Measurements from ENCODE around the gene RAET1E. TPM values are rescaled to one million over a fixed set of nuclear protein-coding genes. Genes with fewer than 3 reads are reported as not detected.
A peak's percentile ranks its signal among the peaks of the same experiment; 100 is the strongest.

The RAET1E gene
- total and polyA plus RNA-seq, 4 donors: 0.18 to 1.7 (median 0.65) TPM; not detected in 1

GRCh38 chr6:149900620-149901443 lies 2.9 kb upstream of the RAET1E start:
- 94% methylated on average over 11 of the region's 11 CpGs for WGBS, 2 donors
- ATAC-seq (ENCODE audit: low FRiP score) (no peak), DNase-seq (peak; percentile 23 to 53)
- no peaks in the 10 kb centered on the region for H3K36me3 ChIP-seq (ENCODE audit: control insufficient read depth in 1 of 2, insufficient read depth in 2 of 2, low read length in 1 of 2)
- H3K4me3 ChIP-seq (ENCODE audit: low read length in 2 of 2): no peak overlapping the region
- intact Hi-C loops (cut with DNase I): no loop called here
- no peaks in the 10 kb centered on the region for H3K9me3 ChIP-seq (ENCODE audit: control insufficient read depth, low read length)
- H3K27me3 ChIP-seq (ENCODE audit: control insufficient read depth in 1 of 2, insufficient read depth in 2 of 2, low read length in 1 of 2): no peaks in the 10 kb centered on the region
- no peak overlapping the region for H3K27ac ChIP-seq (ENCODE audit: low read depth in 1 of 2, low read length in 2 of 2)
- peaks cover 0 to 3% of the 10 kb centered on the region in 2 donors for H3K4me1 ChIP-seq (ENCODE audit: control insufficient read depth in 1 of 2, insufficient read depth in 2 of 2, low read length in 2 of 2)

- Histone ChIP-seq H3K27ac (ENCODE audit: low read depth in 1 of 2, low read length in 2 of 2) (no peak overlapping the region), H3K9me3 (ENCODE audit: control insufficient read depth, low read length) (no peaks in the 10 kb centered on the region), H3K27me3 (ENCODE audit: control insufficient read depth in 1 of 2, insufficient read depth in 2 of 2, low read length in 1 of 2) (no peaks in the 10 kb centered on the region), H3K36me3 (ENCODE audit: control insufficient read depth in 1 of 2, insufficient read depth in 2 of 2, low read length in 1 of 2) (no peaks in the 10 kb centered on the region), H3K4me1 (ENCODE audit: control insufficient read depth in 1 of 2, insufficient read depth in 2 of 2, low read length in 2 of 2) (peaks cover 0 to 3% of the 10 kb centered on the region in 2 donors), H3K4me3 (ENCODE audit: low read length in 2 of 2) (no peak overlapping the region)
- ATAC-seq (ENCODE audit: low FRiP score) (no peak), DNase-seq (peak; percentile 21 to 40)
- 93 to 94% methylated on average over 7 of the region's 7 CpGs for WGBS, 2 donors
- intact Hi-C loops (cut with DNase I): no loop called here
Observed at GRCh38 chr6:149899926-149900619, 2.2 kb upstream of the RAET1E start.

- Histone ChIP-seq H3K4me3 (ENCODE audit: low read length in 2 of 2) (no peak overlapping the region), H3K27ac (ENCODE audit: low read depth in 1 of 2, low read length in 2 of 2) (no peak overlapping the region), H3K27me3 (ENCODE audit: control insufficient read depth in 1 of 2, insufficient read depth in 2 of 2, low read length in 1 of 2) (no peaks in the 10 kb centered on the region), H3K36me3 (ENCODE audit: control insufficient read depth in 1 of 2, insufficient read depth in 2 of 2, low read length in 1 of 2) (no peaks in the 10 kb centered on the region), H3K4me1 (ENCODE audit: control insufficient read depth in 1 of 2, insufficient read depth in 2 of 2, low read length in 2 of 2) (peaks cover 0 to 3% of the 10 kb centered on the region in 2 donors), H3K9me3 (ENCODE audit: control insufficient read depth, low read length) (no peaks in the 10 kb centered on the region)
- intact Hi-C loops (cut with DNase I): no loop called here
- 97% methylated on average over 6 of the region's 6 CpGs for whole genome bisulfite sequencing, 2 donors
- no peak for ATAC-seq (ENCODE audit: low FRiP score)
- peak; percentile 17 to 34 for DNase-seq
Observed at GRCh38 chr6:149899486-149899885, 1.6 kb upstream of the RAET1E start.

- intact Hi-C loops (cut with DNase I): no loop called here
- DNase-seq: peak; percentile 26 to 73
- Histone ChIP-seq H3K9me3 (ENCODE audit: control insufficient read depth, low read length) (no peaks in the 10 kb centered on the region), H3K4me3 (ENCODE audit: low read length in 2 of 2) (no peak overlapping the region), H3K27me3 (ENCODE audit: control insufficient read depth in 1 of 2, insufficient read depth in 2 of 2, low read length in 1 of 2) (no peaks in the 10 kb centered on the region), H3K36me3 (ENCODE audit: control insufficient read depth in 1 of 2, insufficient read depth in 2 of 2, low read length in 1 of 2) (no peaks in the 10 kb centered on the region), H3K4me1 (ENCODE audit: control insufficient read depth in 1 of 2, insufficient read depth in 2 of 2, low read length in 2 of 2) (peaks cover 0 to 3% of the 10 kb centered on the region in 2 donors), H3K27ac (ENCODE audit: low read depth in 1 of 2, low read length in 2 of 2) (no peak overlapping the region)
- ATAC-seq (ENCODE audit: low FRiP score): no peak
- WGBS, 2 donors: 96 to 97% methylated on average over 9 of the region's 9 CpGs
Observed at GRCh38 chr6:149898966-149899365, 1.1 kb upstream of the RAET1E start.

GRCh38 chr6:149897015-149897697 lies 757 bp downstream of the RAET1E start:
- H3K4me3 ChIP-seq (ENCODE audit: low read length in 2 of 2): no peak overlapping the region
- DNase-seq: peak; percentile 94 to 95
- peak; percentile 94 for ATAC-seq (ENCODE audit: low FRiP score)
- 12 to 13% methylated on average over 13 of the region's 13 CpGs for WGBS, 2 donors
- H3K27me3 ChIP-seq (ENCODE audit: control insufficient read depth in 1 of 2, insufficient read depth in 2 of 2, low read length in 1 of 2): no peaks in the 10 kb centered on the region
- peak overlapping the region in 1 of 2 donors; percentile 39 for H3K27ac ChIP-seq (ENCODE audit: low read depth in 1 of 2, low read length in 2 of 2)
- intact Hi-C loops (cut with DNase I): no loop called here
- no peaks in the 10 kb centered on the region for H3K36me3 ChIP-seq (ENCODE audit: control insufficient read depth in 1 of 2, insufficient read depth in 2 of 2, low read length in 1 of 2)
- peaks cover 0 to 3% of the 10 kb centered on the region in 2 donors for H3K4me1 ChIP-seq (ENCODE audit: control insufficient read depth in 1 of 2, insufficient read depth in 2 of 2, low read length in 2 of 2)
- no peaks in the 10 kb centered on the region for H3K9me3 ChIP-seq (ENCODE audit: control insufficient read depth, low read length)

GRCh38 chr6:149896491-149896890 lies 1.4 kb downstream of the RAET1E start:
- peak overlapping the region in 1 of 2 donors; percentile 27 for H3K27ac ChIP-seq (ENCODE audit: low read depth in 1 of 2, low read length in 2 of 2)
- H3K9me3 ChIP-seq (ENCODE audit: control insufficient read depth, low read length): no peaks in the 10 kb centered on the region
- DNase-seq: peak in 1 of 2 donors; percentile 47
- no peak overlapping the region for H3K4me3 ChIP-seq (ENCODE audit: low read length in 2 of 2)
- H3K4me1 ChIP-seq (ENCODE audit: control insufficient read depth in 1 of 2, insufficient read depth in 2 of 2, low read length in 2 of 2): peaks cover 0 to 3% of the 10 kb centered on the region in 2 donors
- no peaks in the 10 kb centered on the region for H3K36me3 ChIP-seq (ENCODE audit: control insufficient read depth in 1 of 2, insufficient read depth in 2 of 2, low read length in 1 of 2)
- WGBS, 2 donors: 86 to 87% methylated on average over 3 of the region's 3 CpGs
- intact Hi-C loops (cut with DNase I): no loop called here
- peak; percentile 16 for ATAC-seq (ENCODE audit: low FRiP score)
- no peaks in the 10 kb centered on the region for H3K27me3 ChIP-seq (ENCODE audit: control insufficient read depth in 1 of 2, insufficient read depth in 2 of 2, low read length in 1 of 2)

GRCh38 chr6:149895833-149896271 lies 2.1 kb downstream of the RAET1E start:
- DNase-seq (peak in 1 of 2 donors; percentile 71), ATAC-seq (ENCODE audit: low FRiP score) (no peak)
- intact Hi-C loops (cut with DNase I): no loop called here
- Histone ChIP-seq H3K9me3 (ENCODE audit: control insufficient read depth, low read length) (no peaks in the 10 kb centered on the region), H3K27ac (ENCODE audit: low read depth in 1 of 2, low read length in 2 of 2) (no peak overlapping the region), H3K4me3 (ENCODE audit: low read length in 2 of 2) (no peak overlapping the region), H3K4me1 (ENCODE audit: control insufficient read depth in 1 of 2, insufficient read depth in 2 of 2, low read length in 2 of 2) (peaks cover 0 to 3% of the 10 kb centered on the region in 2 donors), H3K27me3 (ENCODE audit: control insufficient read depth in 1 of 2, insufficient read depth in 2 of 2, low read length in 1 of 2) (no peaks in the 10 kb centered on the region), H3K36me3 (ENCODE audit: control insufficient read depth in 1 of 2, insufficient read depth in 2 of 2, low read length in 1 of 2) (no peaks in the 10 kb centered on the region)
- 57 to 59% methylated on average over 5 of the region's 5 CpGs for WGBS, 2 donors

GRCh38 chr6:149895048-149895590 lies 2.8 kb downstream of the RAET1E start:
- Histone ChIP-seq H3K9me3 (ENCODE audit: control insufficient read depth, low read length) (no peaks in the 10 kb centered on the region), H3K4me1 (ENCODE audit: control insufficient read depth in 1 of 2, insufficient read depth in 2 of 2, low read length in 2 of 2) (peaks cover 0 to 3% of the 10 kb centered on the region in 2 donors), H3K27me3 (ENCODE audit: control insufficient read depth in 1 of 2, insufficient read depth in 2 of 2, low read length in 1 of 2) (no peaks in the 10 kb centered on the region), H3K27ac (ENCODE audit: low read depth in 1 of 2, low read length in 2 of 2) (no peak overlapping the region), H3K4me3 (ENCODE audit: low read length in 2 of 2) (no peak overlapping the region), H3K36me3 (ENCODE audit: control insufficient read depth in 1 of 2, insufficient read depth in 2 of 2, low read length in 1 of 2) (no peaks in the 10 kb centered on the region)
- DNase-seq: peak in 1 of 2 donors; percentile 80
- intact Hi-C loops (cut with DNase I): no loop called here
- 43% methylated on average over 7 of the region's 7 CpGs for WGBS, 2 donors
- ATAC-seq (ENCODE audit: low FRiP score): peak; percentile 76

All from aorta (tissue), 5 donors.